HepG2 (cell line): Measurements from ENCODE around the gene GRID1. TPM values are rescaled to one million over a fixed set of nuclear protein-coding genes. Genes with fewer than 3 reads are reported as not detected.

Source experiments
- ATAC-seq: fragments of 200-7000 bp; cut with Tn5 transposase; 3 replicates; pipeline ENCODE4 v1.9.1; 2020; ENCODE audit warnings: mild to moderate bottlenecking, moderate library complexity
- BruUV-seq: library from RNA; stranded (reverse); fragments of 400-500 nt; replicated peaks from 2 replicates; lab custom pipeline; 2021; lab: Mats Ljungman, UMichigan
- CTCF ChIA-PET: fragments of 300-600 bp; formaldehyde crosslinking; extraction: SDS; loops from one replicate; lab custom pipeline; 2021; ENCODE audit warnings: low total read pairs, inconsistent platforms, low intra/inter-chr PET ratio; lab: Yijun Ruan, JAX
- POLR2A ChIA-PET: fragments of 350-600 bp; sonication (Branson Sonifier 250); formaldehyde crosslinking; loops from one replicate; lab custom pipeline; 2020; ENCODE audit warnings: antibody characterized with exemption, inconsistent platforms; lab: Yijun Ruan, JAX
- DNase-seq: peaks from one replicate; pipeline ENCODE4 v3.0.0-alpha.2; 2015; ENCODE audit warnings: low spot score
- FAIRE-seq: peaks from 3 replicates; lab custom pipeline; 2011; peaks lifted over from hg19 to GRCh38; lab: Jason Lieb, UNC
- H2AFZ ChIP-seq: one replicate; pipeline ENCODE4 v1.6.1; 2011; ENCODE audit warnings: low read length, inconsistent platforms
- H3K27ac ChIP-seq: fragments of 300-600 bp; 3 replicates; pipeline ENCODE4 v1.8.0; 2011; ENCODE audit warnings: mixed run types, mild to moderate bottlenecking, mixed read lengths, low read length, inconsistent platforms; ENCODE audit not compliant: insufficient read depth; ENCODE audit errors: extremely low read length
- H3K27me3 ChIP-seq, 2 experiments: fragments of 200-600 bp in 1 of 2; 2 replicates in 1 of 2; 3 replicates in 1 of 2; pipeline versions ENCODE4 v1.6.0 to v1.8.0; 2011; ENCODE audit warnings: low read length in 2 of 2, mild to moderate bottlenecking in 2 of 2, moderate library complexity in 2 of 2, inconsistent platforms in 1 of 2; ENCODE audit not compliant: insufficient read depth in 2 of 2, control insufficient read depth in 1 of 2
- H3K36me3 ChIP-seq, 2 experiments: fragments of 200-600 bp in 1 of 2; replicated peaks in 1 of 2; 2 replicates in 1 of 2; 3 replicates in 1 of 2; pipeline versions ENCODE4 v1.5.1 to v1.8.0; 2011; ENCODE audit warnings: low read length in 2 of 2, inconsistent platforms in 1 of 2; ENCODE audit not compliant: insufficient read depth in 2 of 2, control insufficient read depth in 1 of 2
- H3K4me1 ChIP-seq: 2 replicates; pipeline ENCODE4 v1.5.1; 2012; ENCODE audit warnings: low read length, inconsistent platforms; ENCODE audit not compliant: insufficient read depth
- H3K4me2 ChIP-seq: 2 replicates; pipeline ENCODE4 v1.6.0; 2011; ENCODE audit warnings: low read depth, low read length, inconsistent platforms
- H3K4me3 ChIP-seq, 3 experiments: fragments of 200-600 bp in 1 of 3; sonication (generic), shearing (Covaris generic) in 1 of 3; replicated peaks in 1 of 3; 2 replicates each; pipeline ENCODE4 v1.5.1; 2011 to 2016; ENCODE audit warnings: low read length in 3 of 3, inconsistent platforms in 2 of 3, low read depth in 2 of 3, mild to moderate bottlenecking in 2 of 3, control low read depth in 1 of 3, mixed read lengths in 1 of 3; ENCODE audit not compliant: insufficient read depth in 1 of 3
- H3K79me2 ChIP-seq: one replicate; pipeline ENCODE4 v1.6.1; 2011; ENCODE audit warnings: low read length, inconsistent platforms; ENCODE audit not compliant: insufficient read depth
- H3K9ac ChIP-seq: 2 replicates; pipeline ENCODE4 v1.6.0; 2011; ENCODE audit warnings: mild to moderate bottlenecking, low read depth, low read length, inconsistent platforms; ENCODE audit not compliant: insufficient read depth
- H3K9me3 ChIP-seq: 2 replicates; pipeline ENCODE4 v1.5.1; 2012; ENCODE audit warnings: mild to moderate bottlenecking, low read length
- H4K20me1 ChIP-seq: 2 replicates; pipeline ENCODE4 v1.6.0; 2011; ENCODE audit warnings: inconsistent platforms, mild to moderate bottlenecking, low read length, moderate library complexity; ENCODE audit not compliant: insufficient read depth
- FOXO4 ChIP-seq: sonication (generic); formaldehyde crosslinking; conservative IDR thresholded peaks from 2 replicates; pipeline ENCODE4 v1.8.1; 2023; ENCODE audit warnings: missing genetic modification reagents
- MYNN ChIP-seq: sonication (generic); formaldehyde crosslinking; IDR thresholded peaks from 2 replicates; pipeline ENCODE4 v1.4.0; 2020; ENCODE audit warnings: mild to moderate bottlenecking, low read depth, missing genetic modification reagents
- RBM39 ChIP-seq: fragments of 200-400 bp; formaldehyde crosslinking; IDR thresholded peaks from one replicate; pipeline ENCODE4 v1.6.1; 2018; ENCODE audit warnings: antibody characterized with exemption, mild to moderate bottlenecking, low read depth, low read length; ENCODE audit not compliant: poor library complexity, severe bottlenecking
- ZNF256 ChIP-seq: sonication (generic); formaldehyde crosslinking; conservative IDR thresholded peaks from 2 replicates; pipeline ENCODE4 v1.4.0; 2020; ENCODE audit warnings: missing genetic modification reagents
- ZNF644 ChIP-seq: IDR thresholded peaks from 2 replicates; pipeline ENCODE4 v1.6.1; 2016; ENCODE audit warnings: low read depth
- ZNF878 ChIP-seq: sonication (generic); formaldehyde crosslinking; IDR thresholded peaks from 2 replicates; pipeline ENCODE4 v1.8.1; 2023; ENCODE audit warnings: mild to moderate bottlenecking, missing genetic modification reagents, moderate library complexity
- WGBS: methylation state at CpG from one replicate; pipeline ENCODE4 v1.1.6; 2017; ENCODE audit warnings: low lambda C conversion rate; 5-methylcytosine and 5-hydroxymethylcytosine counted together
- in situ Hi-C: cut with HindIII; loops from 2 replicates; pipeline ENCODE4 v1.10.0; 2017; ENCODE audit warnings: low pct_unique_long_range_greater_than_20kb; ENCODE audit not compliant: extremely low pct_ligation_motif_present
- intact Hi-C: fragments of 100-400 bp; cut with micrococcal nuclease; formaldehyde crosslinking; loops from one replicate; pipeline ENCODE4 v1.10.0; 2022; ENCODE audit not compliant: unreplicated experiment
- polyA plus RNA-seq, 8 experiments: library from polyadenylated mRNA; depleted of rRNA in 3 of 8; stranded (reverse) in 7 of 8; unstranded in 1 of 8; fragments of >200 nt; fragmentation: Illumina TruSeq in 4 of 8; extraction: Trizol in 4 of 8; gene quantifications; 2 replicates each; pipeline versions ENCODE4 v1.2.1 to v1.2.3, GENCODE V29; 2011 to 2016; ENCODE audit warnings: low read depth in 4 of 8, missing spikeins in 1 of 8, mixed read lengths in 1 of 8; ENCODE audit not compliant: insufficient read depth in 1 of 8
- total RNA-seq, 5 experiments: library from RNA; depleted of rRNA; stranded (reverse); fragments of >200 nt; fragmentation: Illumina TruSeq; extraction: Trizol; gene quantifications; 2 replicates each; pipeline ENCODE4 v1.2.3, GENCODE V29; 2016; ENCODE audit warnings: low read depth in 1 of 5

The GRID1 gene
- total and polyA plus RNA-seq, 2 of the 13 experiments (the other 11 are each of a cell fraction or from before 2014, with no cell fraction given): 0.05 TPM; not detected in 1

- ChIA-PET POLR2A (no interaction called here), CTCF (no interaction called here)
- TF ChIP-seq MYNN (CRISPR knock-in tag) (no peak), FOXO4 (CRISPR knock-in tag) (no peak)
- Histone ChIP-seq H3K27me3 (no peaks in the 10 kb centered on the region), H2AFZ (no peak overlapping the region), H3K4me3 (no peak overlapping the region), H3K4me1 (no peaks in the 10 kb centered on the region), H3K36me3 (no peaks in the 10 kb centered on the region), H3K4me2 (no peak overlapping the region), H3K9ac (no peak overlapping the region), H4K20me1 (no peaks in the 10 kb centered on the region), H3K9me3 (peaks cover 22% of the 10 kb centered on the region), H3K27ac (no peak overlapping the region), H3K79me2 (no peaks in the 10 kb centered on the region)
- BruUV-seq: no TSS peak
- no peak for FAIRE-seq
- intact Hi-C loops (no loop called here), in situ Hi-C loops (no loop called here)
- WGBS: 1% methylated on average over 2 of the region's 2 CpGs
- ATAC-seq: no peak
- no peak for DNase-seq
Observed at GRCh38 chr10:86030312-86030711, 336.3 kb downstream of the GRID1 start.

GRCh38 chr10:86027346-86027745 is 339.2 kb downstream of the GRID1 start:
- Histone ChIP-seq H3K4me2 (no peak overlapping the region), H3K9ac (no peak overlapping the region), H3K79me2 (no peaks in the 10 kb centered on the region), H3K27me3 (no peaks in the 10 kb centered on the region; a peak in 1 of 5 replicates), H3K9me3 (peaks cover 22% of the 10 kb centered on the region), H3K4me1 (no peaks in the 10 kb centered on the region), H3K27ac (no peak overlapping the region), H3K4me3 (no peak overlapping the region), H2AFZ (no peak overlapping the region), H4K20me1 (no peaks in the 10 kb centered on the region), H3K36me3 (no peaks in the 10 kb centered on the region)
- CTCF ChIA-PET: no interaction called here
- no peak for TF ChIP-seq ZNF256
- no peak for TF ChIP-seq RBM39
- no peak for TF ChIP-seq ZNF878 (CRISPR knock-in tag)
- no peak for TF ChIP-seq ZNF644 (CRISPR knock-in tag)
- DNase-seq (no peak), FAIRE-seq (no peak), ATAC-seq (no peak)
- BruUV-seq: no TSS peak
- in situ Hi-C loops: no loop called here
- POLR2A ChIA-PET: no interaction called here
- 16% methylated on average over 2 of the region's 2 CpGs for WGBS
- intact Hi-C loops: no loop called here
